HepG2 (cell line): ENCODE data around the gene MVP. TPM values are rescaled to one million over a fixed set of nuclear protein-coding genes. Genes with fewer than 3 reads are reported as not detected.
A peak's percentile ranks its signal among the peaks of the same experiment; 100 is the strongest.

Experiments
- DR1 ChIP-seq: sonication (generic); formaldehyde crosslinking; IDR thresholded peaks from 2 replicates; pipeline ENCODE4 v1.8.0; 2021; ENCODE audit warnings: mild to moderate bottlenecking, missing genetic modification reagents, inconsistent platforms
- GABPA ChIP-seq, 2 experiments: IDR thresholded peaks; 2 replicates each; pipeline ENCODE4 v1.6.1; 2011 to 2016; ENCODE audit warnings: low read depth in 2 of 2, low read length in 1 of 2, missing biosample characterization in 1 of 2, missing genetic modification characterization in 1 of 2
- HIC2 ChIP-seq: sonication (generic); formaldehyde crosslinking; IDR thresholded peaks from 2 replicates; pipeline ENCODE4 v1.9.0; 2022; ENCODE audit warnings: low read depth, missing genetic modification reagents
- LRRFIP1 ChIP-seq: sonication (generic); formaldehyde crosslinking; conservative IDR thresholded peaks from 2 replicates; pipeline ENCODE4 v1.4.0; 2020; ENCODE audit warnings: missing genetic modification reagents
- MBNL3 ChIP-seq: fragments of 250-450 bp; sonication (Bioruptor Pico); conservative IDR thresholded peaks from 2 replicates; pipeline ENCODE4 v1.8.0; 2022; ENCODE audit warnings: mild to moderate bottlenecking, inconsistent platforms
- NFRKB ChIP-seq: fragments of 450-650 bp; IDR thresholded peaks from 2 replicates; pipeline ENCODE4 v1.6.1; 2017
- NRL ChIP-seq: sonication (generic); formaldehyde crosslinking; IDR thresholded peaks from 2 replicates; pipeline ENCODE4 v1.5.0; 2020; ENCODE audit warnings: missing genetic modification reagents, mild to moderate bottlenecking, moderate library complexity, borderline replicate concordance
- TBX3 ChIP-seq: fragments of 450-650 bp; IDR thresholded peaks from 2 replicates; pipeline ENCODE4 v1.6.1; 2017; ENCODE audit warnings: antibody characterized with exemption, mild to moderate bottlenecking, inconsistent platforms, borderline replicate concordance
- ZBTB44 ChIP-seq: sonication (generic); formaldehyde crosslinking; IDR thresholded peaks from 2 replicates; pipeline ENCODE4 v1.4.0; 2020; ENCODE audit warnings: missing genetic modification reagents
- ZHX2 ChIP-seq, 2 experiments: sonication (generic) in 1 of 2; formaldehyde crosslinking in 1 of 2; IDR thresholded peaks; 2 replicates each; pipeline versions ENCODE4 v1.6.1 to v1.9.0; 2014 to 2022; ENCODE audit warnings: antibody characterized with exemption in 1 of 2, borderline replicate concordance in 1 of 2, inconsistent platforms in 1 of 2, low read depth in 1 of 2, missing genetic modification reagents in 1 of 2
- ZNF12 ChIP-seq: sonication (generic); formaldehyde crosslinking; IDR thresholded peaks from 2 replicates; pipeline ENCODE4 v1.5.0; 2020; ENCODE audit warnings: missing genetic modification reagents
- ZNF121 ChIP-seq: sonication (generic); formaldehyde crosslinking; IDR thresholded peaks from 2 replicates; pipeline ENCODE4 v1.5.0; 2020; ENCODE audit warnings: mild to moderate bottlenecking, missing genetic modification reagents
- ZNF143 ChIP-seq: sonication (generic); formaldehyde crosslinking; IDR thresholded peaks from 2 replicates; pipeline ENCODE4 v1.4.0; 2020; ENCODE audit warnings: missing genetic modification reagents
- ZNF253 ChIP-seq: sonication (generic); formaldehyde crosslinking; IDR thresholded peaks from 2 replicates; pipeline ENCODE4 v1.8.0; 2022; ENCODE audit warnings: mild to moderate bottlenecking, missing genetic modification reagents, borderline replicate concordance
- ZSCAN31 ChIP-seq: sonication (generic); formaldehyde crosslinking; IDR thresholded peaks from 2 replicates; pipeline ENCODE4 v1.5.0; 2020; ENCODE audit warnings: low read depth, mild to moderate bottlenecking, missing genetic modification reagents
- polyA plus RNA-seq, 8 experiments: library from polyadenylated mRNA; depleted of rRNA in 3 of 8; stranded (reverse) in 7 of 8; unstranded in 1 of 8; fragments of >200 nt; fragmentation: Illumina TruSeq in 4 of 8; extraction: Trizol in 4 of 8; gene quantifications; 2 replicates each; pipeline versions ENCODE4 v1.2.1 to v1.2.3, GENCODE V29; 2011 to 2016; ENCODE audit warnings: low read depth in 4 of 8, missing spikeins in 1 of 8, mixed read lengths in 1 of 8; ENCODE audit not compliant: insufficient read depth in 1 of 8
- total RNA-seq, 5 experiments: library from RNA; depleted of rRNA; stranded (reverse); fragments of >200 nt; fragmentation: Illumina TruSeq; extraction: Trizol; gene quantifications; 2 replicates each; pipeline ENCODE4 v1.2.3, GENCODE V29; 2016; ENCODE audit warnings: low read depth in 1 of 5
- TF ChIP-seq, protein P1 (sequence below): IDR thresholded peaks from 2 replicates; pipeline ENCODE4 v1.6.1; 2016

Gene MVP
- total and polyA plus RNA-seq, 2 of the 13 experiments (the other 11 are each of a cell fraction or from before 2014, with no cell fraction given) = 22.9 to 43.5 TPM

DNA sequence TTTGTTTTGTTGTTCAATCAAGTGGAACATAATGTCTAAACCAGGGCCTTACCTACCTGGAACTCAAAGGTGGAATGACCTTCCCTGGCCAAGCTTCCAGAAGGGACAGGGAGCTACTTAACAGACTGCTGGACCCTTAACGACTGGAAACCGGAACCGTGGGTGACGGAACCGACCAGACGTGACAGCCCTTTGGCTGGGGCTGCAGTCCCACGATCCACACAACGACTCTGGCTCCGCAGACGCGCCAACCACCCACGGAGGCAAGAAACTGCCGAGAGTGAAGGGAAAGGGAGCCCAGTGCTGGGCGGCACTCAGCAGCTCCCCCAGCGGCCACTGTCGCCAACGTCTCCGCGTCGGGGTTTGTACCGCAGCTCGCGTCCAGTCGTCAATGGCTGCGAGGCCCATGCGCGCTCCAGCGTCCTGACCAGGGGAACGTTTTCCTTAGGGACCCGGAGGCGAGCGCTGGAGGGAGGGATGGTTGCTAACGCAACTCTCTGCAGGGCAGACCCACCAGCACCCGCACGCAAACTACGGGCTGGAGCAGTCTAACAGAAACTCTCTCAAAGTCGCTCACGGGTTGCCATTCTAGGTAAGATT, 35.3 kb upstream of the MVP start (continued):
- TF ChIP-seq HIC2 (CRISPR knock-in tag) (no peak), MBNL3 (CRISPR knock-in tag) (no peak), NRL (CRISPR knock-in tag) (peak; percentile 45; the same call in 1 of the 2 replicates), ZSCAN31 (CRISPR knock-in tag) (peak; percentile 56; the same call in 1 of the 2 replicates), TBX3 (no peak), GABPA (IDR thresholded peaks at IDR 0.05; ENCODE audit: low read depth, low read length) (no peak), GABPA (CRISPR knock-in tag; IDR thresholded peaks at IDR 0.05; ENCODE audit: low read depth) (no peak), NFRKB (no peak), DR1 (CRISPR knock-in tag) (no peak), LRRFIP1 (CRISPR knock-in tag) (no peak), ZHX2 (IDR thresholded peaks at IDR 0.05; ENCODE audit: low read depth) (no peak), ZHX2 (CRISPR knock-in tag; IDR thresholded peaks at IDR 0.05; ENCODE audit: borderline replicate concordance) (no peak), ZBTB44 (CRISPR knock-in tag) (no peak), ZNF143 (CRISPR knock-in tag) (no peak), ZNF12 (CRISPR knock-in tag) (no peak), ZNF121 (CRISPR knock-in tag) (peak; percentile 77), ZNF253 (CRISPR knock-in tag) (no peak)
- TF ChIP-seq, protein P1, sequence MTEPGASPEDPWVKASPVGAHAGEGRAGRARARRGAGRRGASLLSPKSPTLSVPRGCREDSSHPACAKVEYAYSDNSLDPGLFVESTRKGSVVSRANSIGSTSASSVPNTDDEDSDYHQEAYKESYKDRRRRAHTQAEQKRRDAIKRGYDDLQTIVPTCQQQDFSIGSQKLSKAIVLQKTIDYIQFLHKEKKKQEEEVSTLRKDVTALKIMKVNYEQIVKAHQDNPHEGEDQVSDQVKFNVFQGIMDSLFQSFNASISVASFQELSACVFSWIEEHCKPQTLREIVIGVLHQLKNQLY = peak; percentile 36; the same call in 1 of the 2 replicates
